Peyer's patch (tissue), 4 donors: Measurements from ENCODE around the gene LRIG2.

Experiments used
- POLR2A ChIP-seq, 2 donors: fragments of 450-650 bp; IDR thresholded peaks; one replicate each; pipeline ENCODE4 v1.5.1; 2017; ENCODE audit warnings: antibody characterized with exemption in 2 of 2, mild to moderate bottlenecking in 2 of 2, moderate library complexity in 2 of 2
- TF ChIP-seq, protein P1 (sequence below), 6 experiments: fragments of 450-650 bp in 4 of 6; fragments of 200-600 bp in 2 of 6; sonication (generic) in 1 of 6; IDR thresholded peaks; one replicate each; pipeline ENCODE4 v1.5.1; 2017 to 2019; ENCODE audit warnings: antibody characterized with exemption in 6 of 6, mild to moderate bottlenecking in 3 of 6, moderate library complexity in 1 of 6

GRCh38 chr1:113123737-113124136 lies 50.7 kb downstream of the LRIG2 start:
- TF ChIP-seq, protein P1, sequence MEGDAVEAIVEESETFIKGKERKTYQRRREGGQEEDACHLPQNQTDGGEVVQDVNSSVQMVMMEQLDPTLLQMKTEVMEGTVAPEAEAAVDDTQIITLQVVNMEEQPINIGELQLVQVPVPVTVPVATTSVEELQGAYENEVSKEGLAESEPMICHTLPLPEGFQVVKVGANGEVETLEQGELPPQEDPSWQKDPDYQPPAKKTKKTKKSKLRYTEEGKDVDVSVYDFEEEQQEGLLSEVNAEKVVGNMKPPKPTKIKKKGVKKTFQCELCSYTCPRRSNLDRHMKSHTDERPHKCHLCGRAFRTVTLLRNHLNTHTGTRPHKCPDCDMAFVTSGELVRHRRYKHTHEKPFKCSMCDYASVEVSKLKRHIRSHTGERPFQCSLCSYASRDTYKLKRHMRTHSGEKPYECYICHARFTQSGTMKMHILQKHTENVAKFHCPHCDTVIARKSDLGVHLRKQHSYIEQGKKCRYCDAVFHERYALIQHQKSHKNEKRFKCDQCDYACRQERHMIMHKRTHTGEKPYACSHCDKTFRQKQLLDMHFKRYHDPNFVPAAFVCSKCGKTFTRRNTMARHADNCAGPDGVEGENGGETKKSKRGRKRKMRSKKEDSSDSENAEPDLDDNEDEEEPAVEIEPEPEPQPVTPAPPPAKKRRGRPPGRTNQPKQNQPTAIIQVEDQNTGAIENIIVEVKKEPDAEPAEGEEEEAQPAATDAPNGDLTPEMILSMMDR (IDR thresholded peaks at IDR 0.05), result no peak
- TF ChIP-seq POLR2A (IDR thresholded peaks at IDR 0.05), result no peak
